Panc1 (cell line): ENCODE measurements around the gene MAST4. TPM values are rescaled to one million over a fixed set of nuclear protein-coding genes. Genes with fewer than 3 reads are reported as not detected.

Source experiments
- ATAC-seq: fragments of 200-7000 bp; cut with Tn5 transposase; 2 replicates; pipeline ENCODE4 v1.9.1; 2020; ENCODE audit warnings: mild to moderate bottlenecking, moderate library complexity
- BruUV-seq: library from RNA; stranded (reverse); fragments of 400-500 nt; replicated peaks from 2 replicates; lab custom pipeline; 2021; lab: Mats Ljungman, UMichigan
- CTCF ChIA-PET: fragments of 300-600 bp; sonication (Branson Sonifier 250); formaldehyde crosslinking; loops from one replicate; lab custom pipeline; 2022; ENCODE audit warnings: antibody characterized with exemption; lab: Charles Lee
- POLR2A ChIA-PET: fragments of 300-600 bp; sonication (Branson Sonifier 250); formaldehyde crosslinking; loops from one replicate; lab custom pipeline; 2022; ENCODE audit warnings: antibody characterized with exemption; lab: Charles Lee
- DNase-seq: peaks from one replicate; pipeline ENCODE4 v3.0.0-alpha.2; 2010; ENCODE audit warnings: low read depth, low spot score
- H3K27ac ChIP-seq: 2 replicates; pipeline ENCODE4 v1.5.1; 2011; ENCODE audit warnings: mild to moderate bottlenecking, low read length, inconsistent platforms
- H3K27me3 ChIP-seq: fragments of 200-500 bp; sonication (Bioruptor generic); 2 replicates; pipeline ENCODE4 v1.6.0; 2014; ENCODE audit warnings: low read length, inconsistent platforms; ENCODE audit not compliant: control insufficient read depth, insufficient read depth
- H3K36me3 ChIP-seq: fragments of 200-500 bp; sonication (Bioruptor generic); 2 replicates; pipeline ENCODE4 v1.5.1; 2014; ENCODE audit warnings: inconsistent platforms, mild to moderate bottlenecking, low read length, moderate library complexity; ENCODE audit not compliant: control insufficient read depth, insufficient read depth
- H3K4me1 ChIP-seq: 2 replicates; pipeline ENCODE4 v1.5.1; 2011; ENCODE audit warnings: inconsistent platforms, mild to moderate bottlenecking, low read length, moderate library complexity; ENCODE audit not compliant: control insufficient read depth, insufficient read depth
- H3K4me3 ChIP-seq, 2 experiments: 2 replicates each; pipeline ENCODE4 v1.5.1; 2011 to 2012; ENCODE audit warnings: low read depth in 2 of 2, low read length in 2 of 2, mild to moderate bottlenecking in 2 of 2, inconsistent platforms in 1 of 2, moderate library complexity in 1 of 2
- H3K9me3 ChIP-seq: fragments of 200-500 bp; sonication (Bioruptor generic); 2 replicates; pipeline ENCODE4 v1.5.1; 2014; ENCODE audit warnings: low read depth, mild to moderate bottlenecking, inconsistent platforms, low read length, moderate library complexity; ENCODE audit not compliant: control insufficient read depth, insufficient read depth
- CTCF ChIP-seq: fragments of 450-650 bp; IDR thresholded peaks from 2 replicates; pipeline ENCODE4 v1.5.1; 2017; ENCODE audit warnings: mild to moderate bottlenecking
- POLR2AphosphoS5 ChIP-seq: IDR thresholded peaks from 2 replicates; pipeline ENCODE4 v1.6.1; 2012; ENCODE audit warnings: mild to moderate bottlenecking, low read depth, low read length, moderate library complexity
- REST ChIP-seq, 2 experiments: IDR thresholded peaks; 2 replicates each; pipeline ENCODE4 v1.6.1; 2011 to 2012; ENCODE audit warnings: low read depth in 2 of 2, control low read depth in 1 of 2, low read length in 1 of 2, mild to moderate bottlenecking in 1 of 2, moderate library complexity in 1 of 2; ENCODE audit not compliant: insufficient read depth in 1 of 2
- SIN3A ChIP-seq: IDR thresholded peaks from 2 replicates; pipeline ENCODE4 v1.6.1; 2012; ENCODE audit warnings: low read depth, mild to moderate bottlenecking, low read length, moderate library complexity, borderline replicate concordance; ENCODE audit not compliant: insufficient read depth
- TCF7L2 ChIP-seq: IDR thresholded peaks from 2 replicates; pipeline ENCODE4 v1.6.1; 2011; ENCODE audit warnings: mild to moderate bottlenecking, low read depth, low read length, inconsistent platforms
- in situ Hi-C: cut with HindIII; loops from 2 replicates; pipeline ENCODE4 v1.10.0; 2016; ENCODE audit warnings: low sequenced_read_pairs, low pct_unique_long_range_greater_than_20kb
- intact Hi-C: fragments of 100-400 bp; cut with micrococcal nuclease; formaldehyde crosslinking; loops from one replicate; pipeline ENCODE4 v1.10.0; 2022; ENCODE audit not compliant: unreplicated experiment
- total RNA-seq: library from RNA; stranded (reverse); gene quantifications from one replicate; pipeline ENCODE4 v1.2.1, GENCODE V29; 2021; ENCODE audit not compliant: unreplicated experiment

Gene MAST4
- total RNA-seq, 1 experiment from 2014 or later, result 1.8 TPM

GRCh38 chr5:67115246-67115645, 519.1 kb downstream of the MAST4 start:
- Histone ChIP-seq H3K4me1 (no peaks in the 10 kb centered on the region), H3K9me3 (no peaks in the 10 kb centered on the region), H3K36me3 (no peaks in the 10 kb centered on the region), H3K4me3 (no peak overlapping the region), H3K27ac (no peak overlapping the region), H3K27me3 (no peaks in the 10 kb centered on the region)
- ChIA-PET CTCF (no interaction called here), POLR2A (no interaction called here)
- DNase-seq, result no peak
- TF ChIP-seq SIN3A, result no peak
- intact Hi-C loops (no loop called here), in situ Hi-C loops (no loop called here)
- BruUV-seq, result no TSS peak
- no peak for ATAC-seq

- ChIA-PET POLR2A (no interaction called here), CTCF (no interaction called here)
- ATAC-seq (no peak), DNase-seq (no peak)
- Histone ChIP-seq H3K27me3 (no peaks in the 10 kb centered on the region), H3K9me3 (no peaks in the 10 kb centered on the region), H3K36me3 (no peaks in the 10 kb centered on the region), H3K4me3 (no peak overlapping the region), H3K27ac (no peak overlapping the region), H3K4me1 (no peaks in the 10 kb centered on the region)
- intact Hi-C loops (no loop called here), in situ Hi-C loops (no loop called here)
- no TSS peak for BruUV-seq
- no peak for TF ChIP-seq POLR2AphosphoS5
- no peak for TF ChIP-seq REST (IDR thresholded peaks at IDR 0.05; ENCODE audit: insufficient read depth in 1 of 2, low read depth in 2 of 2, low read length in 1 of 2)
- TF ChIP-seq CTCF, result no peak
- TF ChIP-seq TCF7L2, result no peak
- TF ChIP-seq SIN3A, result no peak
These were observed 519.6 kb downstream of the MAST4 start for GRCh38 chr5:67115817-67116216.

- no peak overlapping the region for H3K27ac ChIP-seq
- CTCF ChIA-PET, result no interaction called here
- ATAC-seq (no peak), DNase-seq (no peak)
- no peaks in the 10 kb centered on the region for H3K36me3 ChIP-seq
- no peaks in the 10 kb centered on the region for H3K9me3 ChIP-seq
- in situ Hi-C loops, result no loop called here
- intact Hi-C loops, result no loop called here
- H3K4me3 ChIP-seq, result no peak overlapping the region
- H3K4me1 ChIP-seq, result no peaks in the 10 kb centered on the region
- no TSS peak for BruUV-seq
- POLR2A ChIA-PET, result interaction anchor here (0.6 kb wide), 1 partner anchor 15 kb away, joined by 3 read pairs; no protein-coding TSS in a partner anchor
- H3K27me3 ChIP-seq, result no peaks in the 10 kb centered on the region
- TF ChIP-seq SIN3A (no peak), REST (IDR thresholded peaks at IDR 0.05; ENCODE audit: insufficient read depth in 1 of 2, low read depth in 2 of 2, low read length in 1 of 2) (no peak), TCF7L2 (no peak), CTCF (no peak), POLR2AphosphoS5 (no peak)
These were observed 521.9 kb downstream of the MAST4 start for GRCh38 chr5:67118050-67118620.
